NCI-H82 (cell line): Measurements from ENCODE around the gene TTLL9.

Experiments used
- DNase-seq: peaks from one replicate; lab custom pipeline; 2025; lab: John Stamatoyannopoulos, UW

The TTLL9 gene

DNA sequence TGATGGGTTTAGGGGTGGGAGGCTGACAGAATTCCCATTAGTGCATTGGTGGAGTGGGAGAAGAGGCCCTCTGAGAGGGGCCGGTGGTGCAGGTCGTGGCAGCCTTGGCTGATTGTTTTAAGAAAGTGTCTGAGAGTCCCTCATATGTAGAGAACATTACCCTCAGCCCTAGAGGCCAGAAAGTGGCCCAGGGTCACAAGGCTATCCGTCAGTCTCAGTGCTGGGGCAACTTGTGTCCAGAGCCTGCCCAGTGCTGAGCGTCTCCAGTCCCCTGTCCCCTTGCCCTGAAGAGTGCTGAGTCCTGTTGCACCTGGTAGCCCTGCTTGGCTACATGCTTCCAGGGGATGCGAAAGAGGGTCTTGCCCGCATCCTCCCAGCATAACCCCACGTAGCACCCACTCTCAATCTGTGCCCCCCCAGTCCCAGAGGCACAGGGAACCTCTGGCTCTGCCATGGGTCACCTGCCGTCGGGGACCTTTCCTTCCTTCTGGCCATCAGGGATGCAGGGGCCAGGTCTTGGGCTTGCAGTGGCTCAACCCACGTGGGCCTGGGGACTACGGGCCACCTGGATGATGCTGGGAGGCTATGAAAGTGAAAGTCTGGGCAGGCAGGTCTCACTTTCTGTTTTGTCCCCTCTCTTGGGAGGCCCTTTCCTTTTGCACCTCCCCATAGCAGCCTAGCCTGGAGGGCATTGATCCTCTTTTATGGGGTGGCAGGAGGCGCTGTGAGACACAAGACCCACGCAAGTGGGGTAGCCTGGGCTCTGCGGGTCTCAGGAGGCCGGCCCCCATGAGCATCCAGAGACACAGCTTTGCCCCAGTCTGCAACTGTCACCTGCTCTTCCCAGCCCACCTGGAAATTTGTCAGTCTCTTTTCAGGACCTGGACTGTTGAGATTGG lies 12.3 kb upstream of the TTLL9 start:
- no peak for DNase-seq

- no peak for DNase-seq
Measured at GRCh38 chr20:31858760-31859083, 11.7 kb upstream of the TTLL9 start.

DNA sequence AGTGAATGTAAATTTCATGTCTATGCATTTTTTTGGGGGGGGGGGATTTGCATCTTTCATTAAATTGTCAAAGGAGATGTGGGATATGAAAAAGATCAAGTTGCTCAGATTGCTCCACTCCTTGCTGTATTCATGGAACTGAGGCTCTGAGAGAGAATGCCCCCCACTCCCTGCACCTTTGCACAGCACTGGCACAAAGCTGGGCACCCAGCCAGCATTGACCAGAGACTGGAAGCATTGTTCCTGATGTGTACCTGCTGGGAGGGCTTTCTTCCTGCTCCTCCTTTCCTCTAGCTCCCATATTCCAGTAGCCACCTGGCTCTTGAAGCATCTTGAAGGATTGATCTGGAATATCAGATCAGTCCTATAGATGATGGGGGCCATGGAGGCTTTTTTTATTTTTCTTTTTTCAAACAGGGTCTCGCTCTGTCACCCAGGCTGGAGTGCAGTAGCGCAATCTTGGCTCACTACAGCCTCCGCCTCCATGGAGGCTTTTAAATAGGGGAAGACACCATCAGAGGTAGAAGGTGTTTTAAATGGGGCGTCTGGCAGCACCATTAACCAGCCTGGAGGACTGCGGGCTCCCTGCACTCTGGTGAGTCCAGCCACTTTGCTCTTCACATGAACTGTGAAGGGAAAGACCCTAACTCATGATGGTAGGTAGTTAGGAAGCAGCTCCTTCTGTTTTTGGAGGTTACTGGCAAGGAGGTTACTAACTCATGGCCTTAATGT lies 11.0 kb upstream of the TTLL9 start:
- DNase-seq: no peak

DNA sequence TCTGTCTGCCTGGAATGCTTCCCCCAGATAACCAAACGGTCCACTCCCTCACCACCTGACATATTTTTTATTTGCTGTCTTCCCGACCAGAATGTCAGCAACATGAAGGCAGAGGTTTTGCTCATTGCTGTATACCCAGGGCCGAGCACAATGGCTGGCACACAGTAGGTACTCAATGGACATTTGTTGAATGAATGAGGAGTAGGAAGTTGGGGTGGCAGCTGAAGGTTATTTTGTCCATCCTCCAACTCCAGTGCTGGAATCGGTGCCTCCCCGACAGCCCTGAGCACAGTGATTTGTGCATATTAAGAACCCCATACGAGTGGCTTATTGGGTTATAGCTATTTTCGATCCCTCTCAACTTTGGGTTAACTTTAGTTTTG lies 10.4 kb upstream of the TTLL9 start:
- no peak for DNase-seq

DNA sequence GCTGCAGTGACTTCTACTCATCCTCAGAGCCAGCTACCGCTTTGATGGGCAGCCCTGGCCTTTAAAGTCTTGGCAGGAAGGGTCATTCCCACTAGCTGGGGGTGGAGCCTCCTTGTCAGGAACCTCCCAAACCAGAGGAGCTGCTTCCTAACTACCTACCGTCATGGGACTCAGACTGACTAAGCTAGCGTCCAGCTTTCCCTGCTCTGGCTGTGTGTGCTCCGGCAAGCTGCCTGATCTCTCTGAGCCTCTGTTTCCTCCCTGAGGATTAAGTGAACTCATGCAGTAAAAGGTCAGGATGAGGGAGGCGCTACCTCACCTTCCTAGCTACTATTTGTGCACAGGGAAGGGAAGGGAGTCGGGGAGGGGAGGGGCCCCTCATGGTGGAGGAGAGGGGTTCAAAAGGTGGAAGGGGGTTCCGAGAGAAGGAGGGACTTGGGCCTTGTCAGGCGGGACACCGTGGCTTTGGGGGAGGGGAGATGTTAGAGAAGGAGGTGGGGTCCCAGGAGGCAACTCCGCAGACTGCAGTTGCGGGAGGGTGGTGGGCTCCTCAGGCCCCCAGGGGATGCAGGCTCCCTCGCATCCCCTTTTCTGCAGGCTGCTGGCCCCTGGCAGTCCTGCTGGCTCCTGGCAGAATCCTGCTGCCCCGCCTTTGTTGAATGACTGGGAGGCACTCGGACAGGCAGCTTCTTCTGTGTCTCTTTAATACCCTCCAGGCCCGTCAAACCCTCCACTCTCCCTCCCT lies 9.9 kb upstream of the TTLL9 start:
- peak; percentile 60 for DNase-seq

GRCh38 chr20:31861135-31861384 lies 9.4 kb upstream of the TTLL9 start:
- DNase-seq: peak; percentile 93

- DNase-seq: peak; percentile 92
Measured at GRCh38 chr20:31861385-31862156, 8.9 kb upstream of the TTLL9 start.

DNA sequence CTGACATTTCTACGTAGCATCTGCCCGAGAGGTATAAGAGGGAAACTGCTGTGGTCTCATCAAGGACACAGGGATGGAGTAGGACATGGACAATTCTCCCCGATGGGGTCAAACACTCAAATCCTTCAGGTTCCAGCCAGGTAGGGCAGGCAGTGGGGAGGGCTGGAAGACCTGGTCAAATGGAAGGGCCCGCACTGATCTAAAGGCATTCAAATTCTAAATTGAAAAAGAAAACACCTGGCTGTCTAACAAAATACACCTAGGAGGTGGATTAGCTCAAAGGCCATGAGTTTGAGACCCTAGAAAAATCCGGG lies 8.3 kb upstream of the TTLL9 start:
- DNase-seq: no peak

DNA sequence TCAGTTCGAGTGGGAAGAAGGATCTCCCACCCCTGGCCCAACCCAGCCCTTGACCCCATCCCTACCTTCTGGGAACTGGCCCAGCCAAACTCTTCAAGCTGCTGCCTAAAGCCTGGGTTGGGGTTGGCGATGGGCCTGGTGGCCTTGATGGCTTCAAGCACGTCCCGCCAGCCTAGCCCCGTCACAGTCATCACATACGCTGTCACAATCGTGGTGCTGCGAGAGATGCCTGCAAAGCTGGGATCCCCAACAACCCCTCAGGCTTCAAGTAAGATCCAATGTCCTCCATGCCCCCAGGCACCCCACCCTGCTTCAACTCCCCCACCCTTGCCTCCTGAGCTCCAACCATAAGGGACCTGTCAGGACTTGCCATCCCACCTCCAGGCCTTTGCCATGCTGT lies 7.9 kb upstream of the TTLL9 start:
- no peak for DNase-seq

- DNase-seq: no peak
Measured at GRCh38 chr20:31863296-31864085, 6.9 kb upstream of the TTLL9 start.

DNA sequence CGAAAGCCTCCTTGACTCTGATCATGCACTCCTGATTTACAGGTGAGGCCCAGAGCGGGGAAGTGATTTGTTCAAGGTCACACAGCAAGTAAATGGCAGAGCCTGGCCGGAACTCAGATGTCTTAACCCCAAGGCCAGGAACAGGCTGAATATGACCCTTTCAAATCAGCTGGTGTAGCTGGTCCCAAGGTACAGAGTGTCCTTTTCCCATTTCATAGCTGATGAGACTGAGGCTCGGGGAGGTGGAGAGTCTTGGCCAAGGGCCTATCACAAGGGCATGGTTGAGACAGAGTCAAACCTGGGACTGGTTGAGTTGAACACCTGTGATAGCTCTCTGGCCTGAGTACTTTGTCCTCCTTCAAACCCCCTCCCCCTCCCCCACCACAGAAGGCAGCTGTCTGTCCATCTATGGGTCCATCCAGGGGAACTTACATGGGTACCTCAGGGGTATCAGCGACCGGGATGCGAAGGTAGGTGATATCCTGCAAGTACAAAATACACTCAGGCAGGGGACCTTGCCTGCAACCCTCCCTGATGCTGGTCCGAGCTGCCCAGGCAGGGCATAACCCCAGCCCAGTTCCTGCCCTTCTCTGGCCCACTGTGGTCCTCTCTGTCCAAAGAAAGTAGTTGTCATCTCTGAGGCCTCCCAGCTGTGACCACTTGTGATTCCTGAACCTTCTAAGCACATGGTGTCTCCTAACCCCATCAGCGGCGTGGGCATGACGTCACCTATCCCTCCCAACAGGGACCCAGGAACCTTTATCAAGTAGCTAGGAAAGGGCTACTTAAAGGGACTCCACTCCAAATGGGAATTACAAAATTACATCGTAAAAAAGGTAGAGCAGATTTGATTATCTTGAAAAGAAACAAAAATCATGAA lies 5.7 kb upstream of the TTLL9 start:
- DNase-seq: no peak

GRCh38 chr20:31866221-31866620 lies 4.2 kb upstream of the TTLL9 start:
- DNase-seq: no peak

DNA sequence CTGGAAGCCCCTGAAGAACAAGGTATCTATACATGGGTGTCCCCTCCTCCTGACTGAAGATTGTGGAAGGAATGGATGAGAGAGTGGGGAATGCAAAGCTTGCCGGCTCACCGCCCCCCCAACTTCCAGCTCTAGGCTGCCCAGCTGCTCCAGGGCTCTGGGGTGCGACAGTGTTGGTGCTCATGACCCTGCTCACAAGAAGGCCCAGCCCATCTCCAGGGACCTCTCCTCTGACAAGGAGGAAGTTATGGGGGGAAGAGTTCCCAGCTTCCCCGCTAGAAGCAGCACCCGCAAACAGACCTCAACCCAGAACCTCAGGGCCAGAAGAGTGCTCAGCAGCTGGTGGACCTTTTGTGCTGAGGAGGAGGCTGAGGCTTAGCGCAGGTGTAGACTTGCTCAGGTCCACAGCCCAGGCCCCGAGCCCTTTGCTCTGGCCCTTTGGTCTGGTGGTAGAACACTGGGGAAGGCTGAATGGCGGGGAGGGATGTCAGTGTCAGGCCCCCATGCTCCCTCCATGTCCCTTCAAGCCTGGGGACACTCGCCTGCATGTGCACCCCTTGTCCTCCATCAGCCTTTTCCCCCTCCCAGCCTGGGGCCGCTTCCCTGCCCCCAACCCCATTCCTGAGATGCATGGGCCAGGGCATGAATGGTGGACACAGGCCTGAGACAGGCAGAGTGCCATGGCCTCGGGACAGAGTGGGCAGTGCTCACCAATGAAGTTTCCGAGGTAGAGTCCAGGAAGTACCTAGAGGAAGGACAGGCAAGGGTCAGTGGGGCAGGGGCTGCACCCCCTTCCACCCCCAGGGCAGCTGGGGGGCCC lies 1.4 kb upstream of the TTLL9 start:
- DNase-seq: no peak

- DNase-seq: no peak
Measured at GRCh38 chr20:31869673-31869941, 827 bp upstream of the TTLL9 start.

- peak; percentile 48 for DNase-seq
Measured at GRCh38 chr20:31870726-31871617, 538 bp downstream of the TTLL9 start.

DNA sequence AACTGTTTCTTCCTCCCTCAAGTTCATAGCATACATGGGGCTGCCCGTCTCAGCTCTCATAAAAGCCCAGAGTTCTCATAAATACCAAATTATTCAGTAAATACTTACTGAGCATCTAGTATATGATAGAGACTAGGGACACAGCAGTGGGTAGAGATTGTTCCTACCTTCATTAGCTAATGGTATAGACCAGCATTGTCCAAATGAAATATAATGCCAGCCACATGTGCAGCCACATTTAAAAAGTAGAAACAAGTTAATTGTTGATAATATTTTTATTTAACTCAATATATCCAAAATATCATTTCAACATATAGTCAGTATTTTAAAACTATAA lies 1.2 kb downstream of the TTLL9 start:
- no peak for DNase-seq

DNA sequence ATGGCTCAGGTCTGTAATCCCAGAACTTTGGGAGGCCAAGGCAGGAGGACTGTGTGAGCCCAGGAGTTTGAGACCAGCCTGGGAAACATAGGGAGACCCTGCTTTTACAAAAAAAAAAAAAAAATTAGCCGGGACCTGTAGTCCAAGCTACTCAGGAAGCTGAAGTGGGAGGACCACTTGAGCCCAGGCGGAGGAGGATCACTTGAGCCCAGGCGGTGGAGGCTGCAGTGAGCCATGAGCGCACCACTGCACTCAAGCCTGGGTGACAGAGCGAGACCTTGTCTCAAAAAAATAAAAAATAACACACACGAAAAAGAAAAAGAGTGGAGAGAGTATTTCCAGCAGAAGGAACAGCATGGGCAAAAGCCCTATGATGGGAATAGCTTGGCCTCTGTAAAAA lies 2.0 kb downstream of the TTLL9 start:
- DNase-seq: no peak

- DNase-seq: no peak
Measured at GRCh38 chr20:31875671-31876070, 5.2 kb downstream of the TTLL9 start.

DNA sequence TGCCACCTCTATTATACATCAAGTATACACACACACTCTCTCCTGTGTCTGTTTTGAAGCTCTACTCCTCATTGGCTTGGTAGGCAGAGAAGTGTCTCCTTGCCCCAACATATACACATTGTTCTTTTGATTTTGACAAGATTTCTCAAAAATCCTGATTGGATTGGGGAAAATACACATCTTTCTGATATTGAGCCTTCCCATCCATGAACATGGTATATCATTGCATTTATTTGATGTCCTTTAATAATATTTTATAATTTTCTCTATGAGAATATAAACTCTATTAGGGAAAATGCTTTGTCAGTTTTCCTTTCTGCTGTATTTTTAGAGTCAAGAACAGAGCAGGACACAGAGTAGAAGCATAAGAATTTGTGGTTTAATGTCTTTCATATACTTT lies 7.2 kb downstream of the TTLL9 start:
- no peak for DNase-seq
